Measurements from ENCODE around the gene CHGA. TPM values are rescaled to one million over a fixed set of nuclear protein-coding genes. Genes with fewer than 3 reads are reported as not detected.

Gene CHGA
- total and polyA plus RNA-seq, 4 donors, result 25.3 to 143 (median 87.3) TPM

GRCh38 chr14:92956961-92957360 lies 34.0 kb downstream of the CHGA start:
- peaks cover 63% of the 10 kb centered on the region for H3K36me3 ChIP-seq (ENCODE audit: control insufficient read depth, insufficient read depth, low read length)
- 68% methylated on average over 11 of the region's 11 CpGs for WGBS (ENCODE audit: insufficient coverage)
- no peak overlapping the region for H3K4me3 ChIP-seq (ENCODE audit: low read depth, low read length)
- H3K4me1 ChIP-seq (ENCODE audit: control insufficient read depth, insufficient read depth, low read length), result peaks cover 66% of the 10 kb centered on the region
- no peaks in the 10 kb centered on the region for H3K9me3 ChIP-seq (ENCODE audit: control insufficient read depth, insufficient read depth, low read length)
- no peaks in the 10 kb centered on the region for H3K27me3 ChIP-seq (ENCODE audit: control insufficient read depth, insufficient read depth, low read length)
- no peak overlapping the region for H3K27ac ChIP-seq (ENCODE audit: low read depth, low read length)
- DNase-seq (ENCODE audit: low read depth in 4 of 6, low spot score in 6 of 6), result no peak

DNA sequence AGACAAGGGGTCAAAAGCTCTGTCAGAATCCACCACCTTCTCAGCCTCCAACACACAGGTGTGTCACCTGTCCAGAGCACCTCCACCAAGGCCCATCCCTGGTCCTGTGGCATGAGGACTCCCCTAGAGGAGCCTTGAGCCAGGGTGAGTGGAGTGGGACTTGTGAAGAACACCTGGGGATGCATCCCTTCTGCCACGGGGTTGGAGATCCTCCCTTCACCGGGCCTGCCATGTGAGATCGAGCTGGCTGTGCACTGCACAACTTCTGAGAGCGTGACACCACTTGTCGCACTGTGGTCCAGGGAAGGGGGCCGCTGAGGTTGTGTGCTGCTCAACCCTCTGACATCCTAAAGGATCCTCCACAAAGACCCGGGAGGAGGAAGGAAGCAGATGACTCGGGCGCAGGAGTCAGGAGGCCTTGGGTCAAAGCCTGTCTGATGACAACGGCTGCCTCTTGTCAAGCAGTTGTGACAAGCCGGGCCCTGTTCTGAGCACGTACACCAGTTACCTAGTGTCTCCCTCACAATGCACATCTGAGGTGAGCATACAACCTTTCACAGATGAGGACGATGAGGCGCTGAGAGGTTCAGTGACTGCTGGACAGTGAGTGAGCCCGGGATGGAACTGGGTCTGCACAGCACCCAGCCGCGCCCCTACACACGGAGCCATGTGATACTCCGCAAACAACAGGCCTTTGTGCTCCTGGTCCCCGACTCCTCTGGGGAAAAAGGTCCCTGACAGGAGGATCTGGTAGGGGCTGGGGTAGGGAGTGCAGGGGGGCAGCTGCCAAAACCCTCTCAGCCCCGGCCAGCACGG lies 35.6 kb downstream of the CHGA start:
- H3K4me1 ChIP-seq (ENCODE audit: control insufficient read depth, insufficient read depth, low read length), result peaks cover 55% of the 10 kb centered on the region
- no peak overlapping the region for H3K4me3 ChIP-seq (ENCODE audit: low read depth, low read length)
- H3K27me3 ChIP-seq (ENCODE audit: control insufficient read depth, insufficient read depth, low read length), result no peaks in the 10 kb centered on the region
- DNase-seq (ENCODE audit: low read depth in 4 of 6, low spot score in 6 of 6), result no peak
- peaks cover 60% of the 10 kb centered on the region for H3K36me3 ChIP-seq (ENCODE audit: control insufficient read depth, insufficient read depth, low read length)
- peak overlapping the region; percentile 70 for H3K27ac ChIP-seq (ENCODE audit: low read depth, low read length)
- no peaks in the 10 kb centered on the region for H3K9me3 ChIP-seq (ENCODE audit: control insufficient read depth, insufficient read depth, low read length)
- 69% methylated on average over 20 of the region's 22 CpGs for WGBS (ENCODE audit: insufficient coverage)

- WGBS (ENCODE audit: insufficient coverage), result 22% methylated on average over 6 of the region's 10 CpGs
- H3K4me3 ChIP-seq (ENCODE audit: low read depth, low read length), result no peak overlapping the region
- H3K36me3 ChIP-seq (ENCODE audit: control insufficient read depth, insufficient read depth, low read length), result peaks cover 60% of the 10 kb centered on the region
- no peaks in the 10 kb centered on the region for H3K9me3 ChIP-seq (ENCODE audit: control insufficient read depth, insufficient read depth, low read length)
- DNase-seq (ENCODE audit: low read depth in 4 of 6, low spot score in 6 of 6), result peak in 2 of 6 donors; percentile 63 to 76
- peaks cover 59% of the 10 kb centered on the region for H3K4me1 ChIP-seq (ENCODE audit: control insufficient read depth, insufficient read depth, low read length)
- peak overlapping the region; percentile 70 for H3K27ac ChIP-seq (ENCODE audit: low read depth, low read length)
- no peaks in the 10 kb centered on the region for H3K27me3 ChIP-seq (ENCODE audit: control insufficient read depth, insufficient read depth, low read length)
These were observed 36.2 kb downstream of the CHGA start for GRCh38 chr14:92959189-92959531.

- H3K27ac ChIP-seq (ENCODE audit: low read depth, low read length), result no peak overlapping the region
These were observed 37.1 kb downstream of the CHGA start for GRCh38 chr14:92959761-92960680.

DNA sequence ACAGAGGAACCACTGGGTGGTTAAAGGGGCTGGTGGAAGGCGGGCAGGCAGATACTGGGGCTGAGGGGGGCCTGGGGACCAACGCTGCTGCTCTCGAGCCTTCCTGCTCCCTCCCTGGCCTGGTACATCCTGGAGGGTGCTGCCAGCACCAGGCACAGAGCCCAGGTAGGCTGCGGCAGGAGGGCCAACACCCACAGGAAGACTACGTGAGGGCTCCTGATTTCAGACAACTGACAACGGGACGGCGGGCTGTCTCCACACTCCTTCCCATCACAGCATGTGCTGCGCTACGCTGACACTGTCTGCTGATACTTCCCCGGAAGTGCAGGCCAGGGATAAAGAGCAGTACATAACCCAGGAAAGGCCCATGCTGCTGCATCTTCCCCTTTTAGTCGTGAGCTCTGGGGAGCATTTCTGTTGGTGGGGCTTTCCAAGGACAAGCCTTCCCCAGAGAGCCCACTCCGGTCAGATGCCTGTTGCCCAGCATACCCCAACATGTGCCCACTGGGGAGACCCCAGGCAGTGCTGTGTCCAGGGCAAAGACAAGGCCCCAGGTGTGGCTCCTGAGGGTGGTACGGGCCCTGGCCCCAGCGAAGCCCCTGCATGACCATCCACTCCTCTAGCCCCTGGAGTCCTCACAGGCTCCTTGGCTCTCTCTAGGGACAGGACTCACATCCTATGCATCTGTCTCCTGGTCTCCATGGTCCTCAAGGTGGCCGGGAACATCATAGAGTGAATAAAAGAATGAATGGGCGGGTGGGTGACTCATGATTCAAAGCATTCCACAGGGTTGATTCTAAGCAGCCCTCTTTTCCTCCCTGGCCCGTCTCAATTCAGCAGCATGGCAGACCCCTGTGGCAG lies 38.0 kb downstream of the CHGA start:
- H3K4me3 ChIP-seq (ENCODE audit: low read depth, low read length), result no peak overlapping the region
- H3K36me3 ChIP-seq (ENCODE audit: control insufficient read depth, insufficient read depth, low read length), result peaks cover 59% of the 10 kb centered on the region
- 85% methylated on average over 16 of the region's 18 CpGs for WGBS (ENCODE audit: insufficient coverage)

More at GRCh38 chr14:92959761-92960680, 37.1 kb downstream of the CHGA start:
- peaks cover 57% of the 10 kb centered on the region for H3K4me1 ChIP-seq (ENCODE audit: control insufficient read depth, insufficient read depth, low read length)
- no peaks in the 10 kb centered on the region for H3K27me3 ChIP-seq (ENCODE audit: control insufficient read depth, insufficient read depth, low read length)
- H3K4me3 ChIP-seq (ENCODE audit: low read depth, low read length), result no peak overlapping the region
- 73% methylated on average over 23 of the region's 30 CpGs for WGBS (ENCODE audit: insufficient coverage)
- no peaks in the 10 kb centered on the region for H3K9me3 ChIP-seq (ENCODE audit: control insufficient read depth, insufficient read depth, low read length)
- H3K36me3 ChIP-seq (ENCODE audit: control insufficient read depth, insufficient read depth, low read length), result peaks cover 60% of the 10 kb centered on the region
- no peak for DNase-seq (ENCODE audit: low read depth in 4 of 6, low spot score in 6 of 6)

GRCh38 chr14:92961567-92961855 lies 38.6 kb downstream of the CHGA start:
- H3K27me3 ChIP-seq (ENCODE audit: control insufficient read depth, insufficient read depth, low read length), result no peaks in the 10 kb centered on the region
- no peaks in the 10 kb centered on the region for H3K9me3 ChIP-seq (ENCODE audit: control insufficient read depth, insufficient read depth, low read length)
- H3K27ac ChIP-seq (ENCODE audit: low read depth, low read length), result no peak overlapping the region
- H3K36me3 ChIP-seq (ENCODE audit: control insufficient read depth, insufficient read depth, low read length), result peaks cover 57% of the 10 kb centered on the region
- 97% methylated on average over 7 of the region's 7 CpGs for WGBS (ENCODE audit: insufficient coverage)
- DNase-seq (ENCODE audit: low read depth in 4 of 6, low spot score in 6 of 6), result no peak
- H3K4me3 ChIP-seq (ENCODE audit: low read depth, low read length), result no peak overlapping the region
- H3K4me1 ChIP-seq (ENCODE audit: control insufficient read depth, insufficient read depth, low read length), result peaks cover 57% of the 10 kb centered on the region

More for the DNA sequence above, 38.0 kb downstream of the CHGA start:
- H3K4me1 ChIP-seq (ENCODE audit: control insufficient read depth, insufficient read depth, low read length), result peaks cover 57% of the 10 kb centered on the region
- H3K9me3 ChIP-seq (ENCODE audit: control insufficient read depth, insufficient read depth, low read length), result no peaks in the 10 kb centered on the region
- no peaks in the 10 kb centered on the region for H3K27me3 ChIP-seq (ENCODE audit: control insufficient read depth, insufficient read depth, low read length)
- no peak for DNase-seq (ENCODE audit: low read depth in 4 of 6, low spot score in 6 of 6)
- no peak overlapping the region for H3K27ac ChIP-seq (ENCODE audit: low read depth, low read length)

DNA sequence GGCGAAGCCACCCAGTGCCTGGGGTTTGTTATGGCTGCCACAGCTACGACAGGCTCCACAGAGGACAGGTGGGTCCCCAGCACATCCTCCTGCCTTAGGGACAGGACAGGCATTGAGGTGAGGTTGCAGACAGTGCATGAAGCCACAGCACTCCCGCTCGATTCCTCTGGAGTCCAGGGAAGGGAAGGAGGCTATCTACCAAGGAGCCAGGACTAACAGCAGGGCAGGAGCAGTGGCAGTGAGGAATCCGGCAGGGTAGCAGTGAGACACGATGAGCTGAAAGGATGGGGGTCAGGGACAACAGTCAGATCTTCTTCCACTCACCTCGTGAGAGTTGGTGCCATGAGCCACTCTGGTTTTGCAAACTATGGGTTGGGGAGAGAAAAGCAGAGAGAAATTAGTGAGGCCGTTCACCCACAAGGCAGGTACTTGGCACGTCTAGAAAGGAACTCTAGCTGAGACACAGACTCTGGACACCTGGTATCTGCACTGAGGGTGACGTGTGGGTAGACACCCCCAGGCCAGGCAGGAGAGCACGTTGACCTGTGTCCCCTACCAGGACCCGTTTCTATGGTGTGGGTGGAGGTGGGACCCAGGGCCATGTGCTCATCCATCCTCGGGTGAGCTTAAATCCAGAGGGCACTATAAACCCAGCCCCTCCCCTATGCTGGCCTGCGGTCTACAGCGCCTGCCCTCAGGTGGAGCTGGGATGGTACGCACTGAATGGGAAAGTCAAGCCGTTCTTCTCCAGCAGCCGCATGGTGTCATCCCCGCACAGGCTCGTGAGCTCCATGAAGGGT lies 39.3 kb downstream of the CHGA start:
- H3K4me1 ChIP-seq (ENCODE audit: control insufficient read depth, insufficient read depth, low read length), result peaks cover 52% of the 10 kb centered on the region
- no peaks in the 10 kb centered on the region for H3K27me3 ChIP-seq (ENCODE audit: control insufficient read depth, insufficient read depth, low read length)
- no peaks in the 10 kb centered on the region for H3K9me3 ChIP-seq (ENCODE audit: control insufficient read depth, insufficient read depth, low read length)
- peaks cover 51% of the 10 kb centered on the region for H3K36me3 ChIP-seq (ENCODE audit: control insufficient read depth, insufficient read depth, low read length)
- 95% methylated on average over 18 of the region's 20 CpGs for WGBS (ENCODE audit: insufficient coverage)
- no peak overlapping the region for H3K4me3 ChIP-seq (ENCODE audit: low read depth, low read length)
- no peak overlapping the region for H3K27ac ChIP-seq (ENCODE audit: low read depth, low read length)
- no peak for DNase-seq (ENCODE audit: low read depth in 4 of 6, low spot score in 6 of 6)

- no peaks in the 10 kb centered on the region for H3K27me3 ChIP-seq (ENCODE audit: control insufficient read depth, insufficient read depth, low read length)
- no peak for DNase-seq (ENCODE audit: low read depth in 4 of 6, low spot score in 6 of 6)
- 92% methylated on average over 6 of the region's 11 CpGs for WGBS (ENCODE audit: insufficient coverage)
- H3K4me3 ChIP-seq (ENCODE audit: low read depth, low read length), result no peak overlapping the region
- peaks cover 46% of the 10 kb centered on the region for H3K36me3 ChIP-seq (ENCODE audit: control insufficient read depth, insufficient read depth, low read length)
- no peaks in the 10 kb centered on the region for H3K9me3 ChIP-seq (ENCODE audit: control insufficient read depth, insufficient read depth, low read length)
- no peak overlapping the region for H3K27ac ChIP-seq (ENCODE audit: low read depth, low read length)
- H3K4me1 ChIP-seq (ENCODE audit: control insufficient read depth, insufficient read depth, low read length), result peaks cover 47% of the 10 kb centered on the region
These were observed 39.8 kb downstream of the CHGA start for GRCh38 chr14:92962831-92963095.
